NB4 (cell line): ENCODE measurements around the gene NFIX.

Experiments used
- DNase-seq: peaks from one replicate; pipeline ENCODE4 v3.0.0; 2010; ENCODE audit warnings: low read depth
- H3K4me3 ChIP-seq: one replicate; pipeline ENCODE4 v1.5.1; 2011; ENCODE audit warnings: mild to moderate bottlenecking, low read depth, low read length, moderate library complexity
- MYC ChIP-seq: IDR thresholded peaks from 2 replicates; pipeline ENCODE4 v1.6.1; 2011; ENCODE audit warnings: low read depth, low read length
- POLR2A ChIP-seq: IDR thresholded peaks from 2 replicates; pipeline ENCODE4 v1.6.1; 2011; ENCODE audit warnings: mild to moderate bottlenecking; ENCODE audit not compliant: insufficient read length; ENCODE audit errors: extremely low read depth
- TF ChIP-seq, protein P1 (sequence below): IDR thresholded peaks from one replicate; pipeline ENCODE4 v1.5.1; 2012; ENCODE audit warnings: low read depth, low read length
- TF ChIP-seq, protein P2 (sequence below): IDR thresholded peaks from 2 replicates; pipeline ENCODE4 v1.6.1; 2011; ENCODE audit warnings: low read depth, low read length

Gene NFIX

DNA sequence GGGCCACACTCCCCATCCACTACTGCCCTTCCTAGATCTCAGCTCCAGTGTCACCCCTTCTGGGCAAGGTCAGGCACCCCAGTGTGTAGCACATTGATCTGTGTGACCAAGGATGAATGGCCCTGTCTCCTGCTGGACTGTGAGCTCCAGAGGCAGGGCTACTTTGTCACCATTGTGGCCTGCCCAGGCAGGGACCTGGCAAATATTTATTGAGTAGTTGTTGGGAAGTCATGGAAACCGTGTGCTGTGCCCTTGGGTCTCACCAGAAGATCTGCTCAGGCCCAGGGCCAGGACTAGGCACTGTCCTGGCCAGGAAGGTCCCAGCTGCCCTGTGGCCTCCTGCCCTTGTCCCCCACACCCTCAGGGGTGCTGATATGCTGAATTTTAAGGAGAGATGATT, 133.3 kb downstream of the NFIX start:
- DNase-seq, result no peak
- TF ChIP-seq, protein P1, sequence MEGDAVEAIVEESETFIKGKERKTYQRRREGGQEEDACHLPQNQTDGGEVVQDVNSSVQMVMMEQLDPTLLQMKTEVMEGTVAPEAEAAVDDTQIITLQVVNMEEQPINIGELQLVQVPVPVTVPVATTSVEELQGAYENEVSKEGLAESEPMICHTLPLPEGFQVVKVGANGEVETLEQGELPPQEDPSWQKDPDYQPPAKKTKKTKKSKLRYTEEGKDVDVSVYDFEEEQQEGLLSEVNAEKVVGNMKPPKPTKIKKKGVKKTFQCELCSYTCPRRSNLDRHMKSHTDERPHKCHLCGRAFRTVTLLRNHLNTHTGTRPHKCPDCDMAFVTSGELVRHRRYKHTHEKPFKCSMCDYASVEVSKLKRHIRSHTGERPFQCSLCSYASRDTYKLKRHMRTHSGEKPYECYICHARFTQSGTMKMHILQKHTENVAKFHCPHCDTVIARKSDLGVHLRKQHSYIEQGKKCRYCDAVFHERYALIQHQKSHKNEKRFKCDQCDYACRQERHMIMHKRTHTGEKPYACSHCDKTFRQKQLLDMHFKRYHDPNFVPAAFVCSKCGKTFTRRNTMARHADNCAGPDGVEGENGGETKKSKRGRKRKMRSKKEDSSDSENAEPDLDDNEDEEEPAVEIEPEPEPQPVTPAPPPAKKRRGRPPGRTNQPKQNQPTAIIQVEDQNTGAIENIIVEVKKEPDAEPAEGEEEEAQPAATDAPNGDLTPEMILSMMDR, result no peak
- TF ChIP-seq POLR2A, result no peak
- TF ChIP-seq, protein P2, sequence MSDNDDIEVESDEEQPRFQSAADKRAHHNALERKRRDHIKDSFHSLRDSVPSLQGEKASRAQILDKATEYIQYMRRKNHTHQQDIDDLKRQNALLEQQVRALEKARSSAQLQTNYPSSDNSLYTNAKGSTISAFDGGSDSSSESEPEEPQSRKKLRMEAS, result no peak
- no peak for TF ChIP-seq MYC
- no peak overlapping the region for H3K4me3 ChIP-seq

DNA sequence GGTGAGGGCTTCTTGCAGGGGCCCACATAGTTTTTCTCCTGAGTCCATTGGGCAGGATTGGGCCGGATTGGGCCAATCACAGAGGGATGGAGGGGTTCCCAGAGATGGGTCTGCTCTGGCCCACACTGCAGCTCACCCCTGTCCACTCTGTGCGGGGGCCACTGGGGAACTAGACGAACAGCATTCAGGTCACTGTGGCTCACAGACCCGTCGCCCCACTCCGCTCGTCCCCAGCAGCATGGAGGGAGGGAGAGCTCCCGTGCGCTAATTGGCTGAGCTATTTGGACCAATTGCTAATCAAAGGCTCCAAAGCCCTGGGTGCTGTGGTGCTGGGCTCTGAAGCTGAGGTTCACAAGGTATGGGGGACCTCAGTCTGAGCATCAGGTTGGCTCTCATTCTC, 134.1 kb downstream of the NFIX start:
- H3K4me3 ChIP-seq, result no peak overlapping the region
- no peak for DNase-seq
- TF ChIP-seq, protein P1, result no peak
- TF ChIP-seq, protein P2, result no peak
- TF ChIP-seq MYC (no peak), POLR2A (no peak)

DNA sequence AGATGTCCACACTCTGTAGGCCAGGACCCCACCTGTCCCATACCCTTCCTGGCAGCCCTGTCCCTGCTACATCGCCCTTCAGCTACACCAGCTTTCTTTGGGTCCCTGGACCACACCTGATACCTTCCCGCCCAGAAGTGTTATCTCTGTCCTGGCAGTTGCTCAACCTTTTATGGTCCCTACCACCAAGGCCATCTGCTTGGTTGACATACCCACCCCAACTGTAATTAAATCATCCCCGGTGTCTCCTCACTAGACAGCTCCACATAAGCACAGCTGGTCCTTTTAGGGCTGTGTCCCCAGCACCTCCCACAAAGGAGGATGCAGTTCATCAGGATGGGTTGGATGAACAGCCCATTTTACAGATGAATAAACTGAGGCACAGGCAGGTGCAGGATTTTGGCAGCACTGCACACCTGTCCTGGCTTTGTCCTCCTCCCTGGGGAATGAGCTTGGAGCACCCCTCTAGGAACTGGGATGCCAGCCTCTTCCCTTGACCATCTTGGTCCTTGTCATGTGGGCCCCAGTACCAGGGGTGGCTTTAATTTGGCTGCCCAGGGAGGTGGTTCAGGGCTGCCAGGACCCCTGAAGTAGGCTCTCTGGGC, 135.7 kb downstream of the NFIX start:
- TF ChIP-seq, protein P2, result no peak
- TF ChIP-seq MYC, result no peak
- TF ChIP-seq, protein P1, result no peak
- TF ChIP-seq POLR2A, result no peak
- DNase-seq, result no peak
- H3K4me3 ChIP-seq, result no peak overlapping the region

DNA sequence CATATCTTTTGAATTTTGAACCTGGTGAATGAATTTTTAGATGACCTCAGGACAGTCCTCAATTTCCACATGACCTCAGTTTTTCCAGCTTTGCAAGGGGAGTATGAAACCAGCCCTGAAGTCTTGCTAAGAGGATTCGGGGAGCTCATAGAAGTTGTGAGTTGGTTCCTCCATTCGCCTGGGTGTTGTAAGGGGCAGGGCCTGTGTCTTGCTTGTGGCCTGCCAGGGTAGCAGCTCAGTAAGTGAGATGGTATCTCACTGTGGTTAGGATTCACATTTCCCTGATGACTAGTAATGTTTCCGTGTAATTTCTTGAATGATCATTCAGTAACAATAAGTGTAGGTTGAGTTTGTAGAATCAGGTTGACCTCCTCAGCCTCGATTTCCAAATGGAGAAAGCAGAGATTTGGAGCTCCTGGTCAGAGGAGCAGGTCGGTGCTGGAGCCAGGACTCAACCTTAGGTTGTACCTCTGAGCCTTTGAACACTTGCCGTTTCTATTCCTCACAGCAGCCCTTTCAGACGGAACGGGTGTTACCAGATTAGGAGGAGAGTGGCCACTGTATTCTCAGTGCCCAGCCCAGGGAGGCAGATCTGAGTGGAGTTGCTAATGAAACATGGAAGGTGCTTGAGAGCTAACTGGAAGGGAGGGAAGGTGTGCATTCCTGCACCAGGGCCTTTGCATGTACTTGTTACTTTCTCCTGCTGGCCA, 137.4 kb downstream of the NFIX start:
- DNase-seq, result peak; percentile 76
- no peak overlapping the region for H3K4me3 ChIP-seq
- TF ChIP-seq, protein P1, result no peak
- TF ChIP-seq, protein P2, result no peak
- no peak for TF ChIP-seq POLR2A

DNA sequence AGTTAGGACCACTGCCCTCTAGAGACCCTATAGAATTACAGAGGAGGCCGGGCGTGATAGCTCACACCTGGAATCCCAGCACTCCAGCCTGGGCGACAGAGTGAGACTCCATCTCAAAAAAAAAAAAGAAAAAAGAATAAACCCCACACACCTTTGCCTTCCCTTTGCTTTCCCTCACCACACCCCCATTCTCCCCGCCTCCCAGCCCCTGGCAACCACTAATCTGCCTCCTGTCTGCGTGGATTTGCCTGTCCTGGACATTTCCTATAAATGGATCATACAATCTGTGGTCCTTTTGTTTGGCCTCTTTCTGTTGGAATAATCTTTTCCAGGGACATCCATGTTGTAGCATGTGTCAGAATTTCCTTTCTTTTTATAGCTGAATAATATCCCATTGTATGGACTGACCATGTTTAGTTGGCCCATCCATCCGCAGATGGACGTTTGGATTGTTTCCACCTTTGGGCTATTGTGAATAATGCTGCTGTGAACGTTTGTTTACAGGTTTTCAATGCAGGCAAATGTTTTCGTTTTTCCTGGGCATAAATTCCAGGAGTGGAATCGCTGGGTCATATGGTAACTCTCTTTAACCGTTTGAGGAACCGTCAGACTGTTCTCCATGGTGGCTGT, 138.1 kb downstream of the NFIX start:
- DNase-seq, result no peak
- H3K4me3 ChIP-seq, result no peak overlapping the region
- TF ChIP-seq POLR2A (no peak), MYC (no peak)
- TF ChIP-seq, protein P2, result no peak
- TF ChIP-seq, protein P1, result no peak
